Stimulated activated CD4-positive, alpha-beta T cell treated with anti-CD3 and anti-CD28 coated beads, Interleukin-1b, Interleukin-23, amount 100 ng/mL, for 24 hours (primary cell): ENCODE measurements around the gene AQP10.
"Not testable (repeated sequence)": the region's sequence is repeated elsewhere in the genome, so short reads cannot be mapped to it uniquely, and the experiment has no call there.

Source experiments
- DNase-seq, 4 experiments: peaks; one replicate each; pipeline ENCODE4 v3.0.0-alpha.2; 2020; ENCODE audit warnings: low read depth in 4 of 4, low spot score in 1 of 4

Gene AQP10

DNA sequence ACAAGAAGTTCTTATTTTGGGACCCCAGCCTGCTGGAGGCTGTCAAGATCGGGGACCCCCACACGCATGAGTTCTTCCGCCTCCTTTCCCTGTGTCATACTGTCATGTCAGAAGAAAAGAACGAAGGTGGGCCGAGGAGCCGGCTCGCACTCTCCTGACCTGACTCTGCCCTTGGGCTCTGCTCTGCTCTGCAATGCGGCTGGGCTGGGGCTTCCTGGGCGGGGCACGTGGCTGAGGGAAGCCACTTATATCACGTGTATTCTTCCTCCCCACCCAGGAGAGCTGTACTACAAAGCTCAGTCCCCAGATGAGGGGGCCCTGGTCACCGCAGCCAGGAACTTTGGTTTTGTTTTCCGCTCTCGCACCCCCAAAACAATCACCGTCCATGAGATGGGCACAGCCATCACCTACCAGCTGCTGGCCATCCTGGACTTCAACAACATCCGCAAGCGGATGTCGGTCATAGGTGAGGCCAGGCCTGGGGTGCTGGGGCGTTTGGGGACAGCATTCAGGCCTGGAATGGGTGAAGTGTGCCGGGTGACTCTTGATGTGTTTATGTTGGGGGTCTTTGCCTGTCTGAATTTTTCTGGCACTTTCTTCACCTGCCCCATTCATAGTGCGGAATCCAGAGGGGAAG lies 22.1 kb downstream of the AQP10 start:
- peak in 2 of 4 experiments; percentile 61 for DNase-seq

- DNase-seq = peak in 2 of 4 experiments; percentile 58 to 70
Observed at GRCh38 chr1:154344977-154345837, 24.3 kb downstream of the AQP10 start.

GRCh38 chr1:154346276-154346917 lies 25.5 kb downstream of the AQP10 start:
- DNase-seq = no peak

GRCh38 chr1:154347961-154348360 lies 27.1 kb downstream of the AQP10 start:
- DNase-seq = no peak

DNA sequence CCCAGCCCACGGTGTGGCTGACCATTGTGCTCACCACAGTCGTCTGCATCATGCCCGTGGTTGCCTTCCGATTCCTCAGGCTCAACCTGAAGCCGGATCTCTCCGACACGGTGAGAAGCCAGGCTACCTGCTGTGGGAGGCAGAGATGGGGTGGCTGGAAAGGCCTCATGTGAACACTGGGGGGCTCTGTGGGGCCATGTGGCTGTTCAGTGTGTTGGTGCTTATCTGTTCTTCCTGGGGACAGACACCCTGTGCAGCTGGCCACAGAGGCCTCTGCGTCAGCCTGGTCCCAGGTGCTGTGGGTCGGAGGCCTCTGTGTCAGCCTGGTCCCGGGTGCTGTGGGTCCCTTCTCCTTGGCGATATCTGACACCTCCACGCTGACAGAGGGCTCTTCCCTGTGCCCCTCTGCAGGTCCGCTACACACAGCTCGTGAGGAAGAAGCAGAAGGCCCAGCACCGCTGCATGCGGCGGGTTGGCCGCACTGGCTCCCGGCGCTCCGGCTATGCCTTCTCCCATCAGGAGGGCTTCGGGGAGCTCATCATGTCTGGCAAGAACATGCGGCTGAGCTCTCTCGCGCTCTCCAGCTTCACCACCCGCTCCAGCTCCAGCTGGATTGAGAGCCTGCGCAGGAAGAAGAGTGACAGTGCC lies 27.7 kb downstream of the AQP10 start:
- no peak for DNase-seq

DNA sequence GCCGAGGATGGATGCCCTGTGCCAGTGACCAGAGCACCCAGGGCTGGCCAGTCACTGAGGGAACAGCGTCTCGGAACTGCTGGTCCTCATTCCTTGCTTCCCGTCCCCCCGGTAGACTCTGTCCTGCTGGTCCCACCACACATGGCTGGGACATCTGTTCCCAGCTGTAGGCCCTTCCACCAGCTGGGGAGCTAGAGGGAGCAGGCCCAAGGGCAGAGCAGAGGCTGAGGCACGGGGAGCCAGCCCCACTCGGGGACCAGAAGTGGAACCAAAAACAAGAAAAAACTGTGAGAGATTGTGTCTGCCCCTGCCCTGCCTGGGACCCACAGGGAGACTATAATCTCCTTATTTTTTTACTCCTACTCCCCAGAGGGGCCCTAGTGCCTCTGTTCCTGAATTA lies 28.2 kb downstream of the AQP10 start:
- no peak for DNase-seq

DNA sequence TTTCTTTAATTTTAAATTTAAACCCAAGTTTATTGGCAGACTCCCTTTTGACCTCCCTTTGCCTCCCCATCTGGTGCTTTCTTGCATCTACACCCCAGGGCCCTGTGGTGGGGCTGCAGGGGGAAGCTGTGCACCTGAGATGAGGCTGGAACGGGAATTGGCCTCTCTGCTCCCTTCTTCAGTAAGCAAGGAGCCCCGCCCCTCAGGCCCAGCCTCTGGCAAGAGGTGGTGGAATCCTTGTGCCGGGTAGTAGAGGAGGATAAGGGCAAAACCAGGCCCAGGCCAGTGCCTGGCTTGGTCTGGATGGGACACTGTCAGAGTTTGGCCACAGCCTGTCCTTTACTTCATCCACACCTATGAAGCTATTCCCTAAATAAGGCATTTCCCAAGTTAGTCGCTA lies 29.5 kb downstream of the AQP10 start:
- no peak for DNase-seq

DNA sequence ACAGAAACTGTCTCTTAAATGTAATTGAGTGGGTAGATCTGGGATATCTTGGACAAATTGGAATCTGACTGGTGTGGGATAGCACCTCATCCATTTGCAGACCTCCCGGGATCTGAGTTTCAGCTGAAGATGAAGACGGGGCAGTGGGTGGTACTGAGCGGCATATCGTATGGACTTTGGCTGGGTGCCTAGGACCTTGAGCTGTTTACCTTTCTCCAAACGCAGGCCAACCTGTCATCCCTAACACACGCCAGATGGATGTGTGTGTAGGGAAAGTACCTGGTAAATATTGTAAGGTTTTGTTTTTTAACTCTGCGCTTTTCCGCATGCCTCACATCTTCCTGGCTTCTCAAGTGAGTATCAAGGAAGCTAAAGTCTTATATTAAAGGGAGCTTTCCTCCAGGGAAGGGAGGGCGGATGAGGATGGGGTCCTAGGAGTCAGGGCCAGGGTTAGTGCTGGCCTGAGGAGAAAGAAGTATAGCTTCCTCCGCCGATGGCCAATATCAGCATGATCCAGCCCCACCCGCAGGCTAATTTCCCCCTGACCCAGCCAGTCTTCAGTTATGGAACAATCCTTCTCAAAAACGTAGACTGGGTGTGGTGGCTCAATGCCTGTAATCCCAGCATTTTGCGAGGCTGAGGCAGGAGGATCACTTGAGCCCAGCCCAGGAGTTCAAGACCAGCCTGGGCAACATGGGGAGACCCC lies 30.6 kb downstream of the AQP10 start:
- no peak for DNase-seq

DNA sequence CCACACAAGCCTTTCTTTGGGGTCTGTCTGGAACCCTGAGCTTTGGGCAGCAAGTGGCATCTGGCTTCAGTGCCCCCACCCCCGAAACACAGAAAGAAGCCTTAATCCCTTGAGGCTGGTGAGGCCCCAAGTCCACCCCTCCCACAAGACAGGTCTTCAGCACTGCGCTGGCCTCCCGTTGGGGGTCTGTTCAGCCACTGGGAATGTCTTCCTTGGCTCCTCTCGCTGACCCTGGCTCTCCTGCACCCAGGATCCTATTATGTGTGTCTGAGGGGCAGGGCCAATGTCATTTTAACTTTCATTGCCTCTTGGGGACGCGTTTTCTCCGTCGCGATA lies 31.3 kb downstream of the AQP10 start:
- DNase-seq = no peak

DNA sequence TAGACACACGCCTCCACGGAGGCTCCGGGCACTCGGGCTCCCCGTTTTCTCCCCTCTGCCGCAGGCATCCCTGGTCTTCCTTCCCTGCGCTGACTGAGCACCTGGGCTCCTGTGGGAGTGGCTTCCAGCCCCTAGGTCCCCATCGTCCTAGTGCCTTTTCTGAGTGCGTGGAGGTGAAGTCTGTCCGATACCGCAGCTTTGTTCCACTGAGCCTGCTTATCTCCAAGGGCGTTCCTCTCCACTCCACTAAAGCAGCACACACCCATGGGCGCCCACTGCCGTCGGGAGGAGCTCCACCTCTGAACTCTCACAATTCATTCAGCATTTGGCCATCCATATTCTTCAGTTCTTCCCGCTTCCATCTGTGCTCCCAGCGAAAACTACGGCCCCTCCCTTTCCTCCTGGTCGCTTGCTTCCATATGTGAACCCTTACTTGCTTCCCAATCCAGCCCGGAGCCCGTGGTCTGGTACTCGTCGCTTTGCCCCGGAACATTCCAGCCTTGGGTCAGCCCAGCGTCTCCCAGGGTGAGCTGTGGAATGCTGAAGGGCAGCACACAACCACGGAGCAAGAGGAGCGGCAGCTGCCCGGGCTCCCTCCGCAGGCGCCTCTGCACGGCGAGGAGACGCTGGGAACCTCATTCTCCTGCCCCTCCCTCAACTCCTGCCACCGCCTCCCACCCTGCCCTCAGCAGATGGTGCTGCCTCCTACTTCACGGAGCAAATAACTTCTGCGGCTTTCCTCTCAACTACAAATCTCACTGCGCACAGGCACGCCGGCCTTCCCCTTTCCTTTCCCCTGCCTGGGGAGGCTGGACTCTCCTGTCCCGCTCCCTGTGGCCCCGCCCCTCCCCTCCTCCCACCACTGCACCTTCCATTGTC lies 31.9 kb downstream of the AQP10 start:
- DNase-seq = peak in 1 of 4 experiments; percentile 45

GRCh38 chr1:154353460-154353904 lies 32.6 kb downstream of the AQP10 start:
- DNase-seq = no peak

DNA sequence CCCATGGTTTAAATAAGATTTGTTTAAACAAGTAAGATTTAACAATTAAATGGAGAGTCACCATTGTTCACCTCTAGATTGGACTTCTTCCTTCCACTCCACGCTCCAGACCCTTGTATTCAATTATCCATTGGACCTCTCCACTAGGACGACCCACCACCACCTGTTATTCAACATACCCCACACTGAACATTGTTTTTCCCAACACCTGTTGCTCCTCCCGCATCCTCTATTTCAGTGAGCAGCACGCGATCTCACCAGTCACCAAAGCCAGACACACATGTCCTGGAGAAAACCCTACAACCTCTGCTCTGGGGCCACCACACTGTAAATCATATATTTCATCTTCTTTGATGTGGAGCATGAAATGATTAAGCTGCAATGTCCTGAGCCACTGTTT lies 33.1 kb downstream of the AQP10 start:
- no peak for DNase-seq

DNA sequence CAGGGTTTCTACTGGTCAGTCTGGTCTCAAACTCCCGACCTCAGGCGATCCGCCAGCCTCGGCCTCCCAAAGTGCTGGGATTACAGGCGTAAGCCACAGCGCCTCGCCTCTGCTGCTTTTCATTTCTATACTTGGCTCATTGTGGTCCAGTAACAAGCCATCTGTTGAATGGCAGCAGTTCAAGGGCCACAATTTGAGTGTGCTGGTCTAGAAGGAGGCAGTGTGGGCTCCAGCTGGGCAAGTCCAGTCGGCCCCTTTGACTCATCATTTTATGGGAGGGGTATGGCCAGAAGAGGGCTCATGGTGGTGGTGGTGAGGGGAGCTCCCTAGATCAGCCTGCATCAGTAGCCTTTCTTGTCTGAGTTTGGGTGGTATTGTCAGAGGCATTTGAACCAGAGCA lies 37.6 kb downstream of the AQP10 start:
- DNase-seq = no peak

GRCh38 chr1:154360288-154360687 lies 39.4 kb downstream of the AQP10 start:
- DNase-seq = no peak

GRCh38 chr1:154360881-154361280 lies 40.0 kb downstream of the AQP10 start:
- DNase-seq = not testable (repeated sequence)

GRCh38 chr1:154361357-154361756 lies 40.5 kb downstream of the AQP10 start:
- no peak for DNase-seq

- no peak for DNase-seq
Observed at GRCh38 chr1:154371436-154371835, 50.5 kb downstream of the AQP10 start.

DNA sequence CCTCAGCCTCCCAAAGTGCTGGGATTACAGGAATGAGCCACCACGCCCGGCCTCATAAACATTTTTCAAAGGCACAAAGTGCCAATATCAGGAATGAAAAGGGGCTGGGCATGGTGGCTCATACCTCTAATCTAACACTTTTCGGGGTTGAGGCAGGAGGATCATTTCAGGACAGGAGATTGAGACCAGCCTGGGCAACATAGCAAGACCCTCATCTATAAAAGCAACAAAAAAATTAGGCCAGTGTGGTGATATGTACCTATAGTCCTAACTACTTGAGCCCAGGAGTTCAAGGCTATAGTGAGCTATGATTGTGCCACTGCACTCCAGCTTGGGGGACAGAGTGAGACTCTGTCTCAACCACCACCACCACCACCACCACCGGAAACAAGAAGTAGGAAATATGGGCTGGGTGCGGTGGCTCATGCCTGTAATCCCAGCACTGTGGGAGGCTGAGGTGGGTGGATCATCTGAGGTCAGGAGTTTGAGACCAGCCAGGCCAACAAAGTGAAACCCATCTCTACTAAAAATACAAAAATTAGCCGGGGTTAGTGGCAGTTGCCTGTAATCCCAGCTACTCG lies 53.0 kb downstream of the AQP10 start:
- not testable (repeated sequence) for DNase-seq
